ENCODE results near the gene ESCO1. TPM values are rescaled to one million over a fixed set of nuclear protein-coding genes. Genes with fewer than 3 reads are reported as not detected.

Gene ESCO1
- total RNA-seq, 1 donor from 2014 or later, result 16.5 TPM

DNA sequence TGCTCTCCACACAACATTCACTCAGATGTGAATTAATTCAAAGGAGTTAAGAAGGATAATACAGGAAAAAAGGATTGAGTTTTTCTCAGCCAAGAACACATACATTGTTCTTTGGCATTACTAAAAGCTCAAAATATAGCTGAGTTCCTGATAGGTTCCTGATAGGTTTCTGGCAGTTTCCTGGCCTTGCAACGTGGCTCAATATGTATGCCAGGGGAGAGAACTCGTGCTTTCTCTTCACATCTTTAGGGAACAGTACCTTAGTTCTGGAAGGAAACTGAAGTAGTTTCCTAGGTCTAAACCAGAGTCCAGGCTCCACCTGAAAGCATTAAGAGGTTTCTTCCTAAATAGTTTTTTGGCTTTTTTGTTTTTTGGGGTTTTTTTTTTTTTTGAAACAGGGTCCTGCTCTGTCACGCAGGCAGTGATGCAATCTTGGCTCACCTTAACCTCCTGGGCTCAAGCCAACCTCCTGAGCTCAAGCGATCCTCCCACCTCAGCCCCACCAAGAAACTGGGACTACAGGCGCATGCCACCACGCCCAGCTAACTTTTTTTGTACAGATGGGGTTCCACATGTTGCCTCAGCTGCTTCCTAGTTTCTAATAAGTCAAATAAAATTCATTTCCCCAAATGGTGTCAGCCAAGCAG is 42.8 kb downstream of the ESCO1 start:
- no peak for ATAC-seq

DNA sequence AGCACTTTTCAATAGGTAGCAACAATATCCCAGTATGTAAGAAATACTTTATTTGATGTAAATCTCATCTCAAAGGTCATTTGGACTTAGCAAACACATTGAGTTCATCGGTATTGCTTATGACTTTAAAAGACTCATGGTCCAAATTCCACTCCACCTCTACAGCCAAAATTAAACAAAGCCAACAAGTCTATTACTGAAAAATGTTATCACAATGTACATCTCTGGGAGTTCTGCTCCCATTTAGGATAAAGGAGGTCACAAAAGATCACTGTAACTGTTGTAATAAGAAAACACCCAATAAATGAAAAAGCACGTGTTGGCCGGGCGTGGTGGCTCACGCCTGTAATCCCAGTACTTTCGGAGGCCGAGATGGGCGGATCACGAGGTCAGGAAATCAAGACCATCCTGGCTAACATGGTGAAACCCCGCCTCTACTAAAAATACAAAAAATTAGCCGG is 50.0 kb downstream of the ESCO1 start:
- peaks cover 36% of the 10 kb centered on the region for H3K36me3 ChIP-seq
- no peaks in the 10 kb centered on the region for H3K9me3 ChIP-seq
- ATAC-seq (no peak), DNase-seq (no peak)
- H3K4me1 ChIP-seq, result no peaks in the 10 kb centered on the region
- intact Hi-C loops (cut with DNase I), result no loop called here
- no peak overlapping the region for H3K27ac ChIP-seq
- no peak overlapping the region for H3K4me3 ChIP-seq
- H3K27me3 ChIP-seq (ENCODE audit: low read depth), result no peaks in the 10 kb centered on the region
- TF ChIP-seq, protein P1, sequence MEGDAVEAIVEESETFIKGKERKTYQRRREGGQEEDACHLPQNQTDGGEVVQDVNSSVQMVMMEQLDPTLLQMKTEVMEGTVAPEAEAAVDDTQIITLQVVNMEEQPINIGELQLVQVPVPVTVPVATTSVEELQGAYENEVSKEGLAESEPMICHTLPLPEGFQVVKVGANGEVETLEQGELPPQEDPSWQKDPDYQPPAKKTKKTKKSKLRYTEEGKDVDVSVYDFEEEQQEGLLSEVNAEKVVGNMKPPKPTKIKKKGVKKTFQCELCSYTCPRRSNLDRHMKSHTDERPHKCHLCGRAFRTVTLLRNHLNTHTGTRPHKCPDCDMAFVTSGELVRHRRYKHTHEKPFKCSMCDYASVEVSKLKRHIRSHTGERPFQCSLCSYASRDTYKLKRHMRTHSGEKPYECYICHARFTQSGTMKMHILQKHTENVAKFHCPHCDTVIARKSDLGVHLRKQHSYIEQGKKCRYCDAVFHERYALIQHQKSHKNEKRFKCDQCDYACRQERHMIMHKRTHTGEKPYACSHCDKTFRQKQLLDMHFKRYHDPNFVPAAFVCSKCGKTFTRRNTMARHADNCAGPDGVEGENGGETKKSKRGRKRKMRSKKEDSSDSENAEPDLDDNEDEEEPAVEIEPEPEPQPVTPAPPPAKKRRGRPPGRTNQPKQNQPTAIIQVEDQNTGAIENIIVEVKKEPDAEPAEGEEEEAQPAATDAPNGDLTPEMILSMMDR (IDR thresholded peaks at IDR 0.05), result no peak

More for the DNA sequence above, 42.8 kb downstream of the ESCO1 start:
- DNase-seq, result no peak
- intact Hi-C loops (cut with DNase I), result no loop called here
- no peak overlapping the region for H3K27ac ChIP-seq
- H3K4me3 ChIP-seq, result no peak overlapping the region
- H3K27me3 ChIP-seq (ENCODE audit: low read depth), result no peaks in the 10 kb centered on the region
- no peaks in the 10 kb centered on the region for H3K4me1 ChIP-seq
- H3K9me3 ChIP-seq, result no peaks in the 10 kb centered on the region
- TF ChIP-seq, protein P1 (IDR thresholded peaks at IDR 0.05), result no peak
- peaks cover 56% of the 10 kb centered on the region for H3K36me3 ChIP-seq

DNA sequence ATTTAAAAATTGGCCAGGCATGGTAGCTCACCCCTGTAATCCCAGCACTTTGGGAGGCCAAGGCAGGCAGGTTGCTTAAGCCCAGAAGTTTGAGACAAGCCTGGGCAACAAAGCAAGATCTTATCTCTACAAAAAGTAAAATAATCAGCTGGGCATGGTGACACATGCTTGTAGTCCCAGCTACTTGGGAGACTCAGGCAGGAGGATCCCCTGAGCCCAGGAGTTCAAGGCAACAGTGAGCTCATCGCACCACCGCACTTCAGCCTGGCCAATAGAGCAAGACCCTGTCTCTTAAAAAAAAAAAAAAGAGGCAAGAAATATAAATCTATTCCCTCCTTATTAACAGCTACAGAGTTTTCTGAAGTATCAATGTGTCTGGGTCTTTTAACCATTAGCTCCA is 51.9 kb downstream of the ESCO1 start:
- Histone ChIP-seq H3K4me1 (no peaks in the 10 kb centered on the region), H3K36me3 (peaks cover 35% of the 10 kb centered on the region), H3K4me3 (no peak overlapping the region), H3K9me3 (no peaks in the 10 kb centered on the region), H3K27me3 (ENCODE audit: low read depth) (no peaks in the 10 kb centered on the region), H3K27ac (no peak overlapping the region)
- DNase-seq (no peak), ATAC-seq (no peak)
- intact Hi-C loops (cut with DNase I), result no loop called here
- TF ChIP-seq, protein P1 (IDR thresholded peaks at IDR 0.05), result no peak

DNA sequence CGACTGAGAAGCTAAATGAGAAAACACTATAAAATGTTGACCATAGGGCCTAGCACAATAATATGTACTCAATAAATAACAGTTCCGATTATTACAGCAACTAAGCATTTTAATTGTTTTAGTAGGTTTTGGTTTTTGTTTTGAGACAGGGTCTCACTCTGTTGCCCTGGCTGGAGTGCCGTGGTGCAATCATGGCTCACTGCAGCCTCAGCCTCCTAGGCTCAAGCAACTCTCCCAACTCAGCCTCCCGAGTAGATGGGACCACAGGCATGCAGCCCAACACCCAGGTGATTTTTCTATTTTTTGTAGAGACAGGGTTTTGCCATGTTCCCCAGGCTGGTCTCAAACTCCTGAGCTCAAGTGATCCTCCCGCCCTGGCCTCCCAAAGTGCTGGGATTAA is 54.1 kb downstream of the ESCO1 start:
- no peaks in the 10 kb centered on the region for H3K27me3 ChIP-seq (ENCODE audit: low read depth)
- no peak overlapping the region for H3K27ac ChIP-seq
- H3K4me1 ChIP-seq, result no peaks in the 10 kb centered on the region
- peaks cover 21% of the 10 kb centered on the region for H3K36me3 ChIP-seq
- DNase-seq, result no peak
- TF ChIP-seq, protein P1 (IDR thresholded peaks at IDR 0.05), result no peak
- H3K4me3 ChIP-seq, result no peak overlapping the region
- intact Hi-C loops (cut with DNase I), result no loop called here
- no peak for ATAC-seq
- no peaks in the 10 kb centered on the region for H3K9me3 ChIP-seq

DNA sequence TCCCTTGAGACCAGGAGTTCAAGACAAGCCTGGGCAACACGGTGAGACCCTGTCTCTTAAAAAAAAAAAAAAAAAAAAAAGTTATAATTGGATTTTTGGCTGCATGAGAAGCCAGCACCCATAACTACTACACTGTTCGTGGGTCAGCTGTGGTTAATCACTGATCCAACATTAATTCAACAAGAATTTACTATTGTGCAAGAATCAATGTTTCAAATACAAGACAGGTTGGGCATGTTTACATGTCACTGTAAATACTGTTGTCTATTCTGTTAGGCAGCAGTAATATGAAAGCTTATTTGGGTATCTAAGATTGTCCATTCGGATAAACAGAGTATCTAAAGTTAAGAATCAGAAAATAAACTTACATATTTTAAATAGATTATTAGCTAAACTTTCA is 62.3 kb downstream of the ESCO1 start:
- DNase-seq (no peak), ATAC-seq (no peak)
- intact Hi-C loops (cut with DNase I), result no loop called here
- Histone ChIP-seq H3K4me3 (no peak overlapping the region), H3K36me3 (peaks cover 70% of the 10 kb centered on the region), H3K4me1 (no peaks in the 10 kb centered on the region), H3K27me3 (ENCODE audit: low read depth) (no peaks in the 10 kb centered on the region), H3K27ac (no peak overlapping the region), H3K9me3 (no peaks in the 10 kb centered on the region)
- TF ChIP-seq, protein P1 (IDR thresholded peaks at IDR 0.05), result no peak
